Gastrocnemius medialis (tissue), 4 donors: ENCODE results near the gene AGAP1.

Experiments
- POLR2A ChIP-seq, 2 donors: fragments of 450-650 bp; IDR thresholded peaks; one replicate each; pipeline ENCODE4 v1.6.1; 2017; ENCODE audit warnings: antibody characterized with exemption in 2 of 2, mild to moderate bottlenecking in 2 of 2, moderate library complexity in 2 of 2
- TF ChIP-seq, protein P1 (sequence below), 5 experiments: fragments of 450-650 bp in 3 of 5; fragments of 200-600 bp in 2 of 5; sonication (generic) in 2 of 5; IDR thresholded peaks in 4 of 5; conservative IDR thresholded peaks in 1 of 5; 1 replicate in 4 of 5; 2 replicates in 1 of 5; pipeline ENCODE4 v1.5.1; 2016 to 2019; ENCODE audit warnings: antibody characterized with exemption in 5 of 5, mild to moderate bottlenecking in 3 of 5, moderate library complexity in 3 of 5

GRCh38 chr2:235956281-235956970, 462.6 kb downstream of the AGAP1 start:
- TF ChIP-seq, protein P1, sequence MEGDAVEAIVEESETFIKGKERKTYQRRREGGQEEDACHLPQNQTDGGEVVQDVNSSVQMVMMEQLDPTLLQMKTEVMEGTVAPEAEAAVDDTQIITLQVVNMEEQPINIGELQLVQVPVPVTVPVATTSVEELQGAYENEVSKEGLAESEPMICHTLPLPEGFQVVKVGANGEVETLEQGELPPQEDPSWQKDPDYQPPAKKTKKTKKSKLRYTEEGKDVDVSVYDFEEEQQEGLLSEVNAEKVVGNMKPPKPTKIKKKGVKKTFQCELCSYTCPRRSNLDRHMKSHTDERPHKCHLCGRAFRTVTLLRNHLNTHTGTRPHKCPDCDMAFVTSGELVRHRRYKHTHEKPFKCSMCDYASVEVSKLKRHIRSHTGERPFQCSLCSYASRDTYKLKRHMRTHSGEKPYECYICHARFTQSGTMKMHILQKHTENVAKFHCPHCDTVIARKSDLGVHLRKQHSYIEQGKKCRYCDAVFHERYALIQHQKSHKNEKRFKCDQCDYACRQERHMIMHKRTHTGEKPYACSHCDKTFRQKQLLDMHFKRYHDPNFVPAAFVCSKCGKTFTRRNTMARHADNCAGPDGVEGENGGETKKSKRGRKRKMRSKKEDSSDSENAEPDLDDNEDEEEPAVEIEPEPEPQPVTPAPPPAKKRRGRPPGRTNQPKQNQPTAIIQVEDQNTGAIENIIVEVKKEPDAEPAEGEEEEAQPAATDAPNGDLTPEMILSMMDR (IDR thresholded peaks at IDR 0.05 in 4 of 5, conservative IDR thresholded peaks at IDR 0.05 in 1 of 5): no peak
- no peak for TF ChIP-seq POLR2A (IDR thresholded peaks at IDR 0.05)
